Head of caudate nucleus (tissue), 42 donors: Measurements from ENCODE around the gene NECTIN1.

Experiments
- DNase-seq, 42 donors: peaks; one replicate each; pipeline versions ENCODE4 v3.0.0 to v3.0.0-alpha.2; 2020 to 2021; ENCODE audit warnings: mixed read lengths in 7 of 42
- intact Hi-C: fragments of 100-400 bp; cut with DNase I; formaldehyde crosslinking; loops from one replicate; pipeline ENCODE4 v1.15.0; 2022

Gene NECTIN1

GRCh38 chr11:119739021-119739703, 10.2 kb upstream of the NECTIN1 start:
- intact Hi-C loops: loop anchor here (10.0 kb wide), 1 partner anchor 276 kb away; no protein-coding TSS in a partner anchor
- DNase-seq: no peak

- intact Hi-C loops: loop anchor here (10.0 kb wide), 1 partner anchor 277 kb away; no protein-coding TSS in a partner anchor
- DNase-seq: peak in 12 of 42 donors; percentile 20 to 68 (median 42)
Observed at GRCh38 chr11:119738059-119738439, 9.0 kb upstream of the NECTIN1 start.

- no peak for DNase-seq
- intact Hi-C loops: loop anchor here (10.0 kb wide), 1 partner anchor 277 kb away; no protein-coding TSS in a partner anchor
Observed at GRCh38 chr11:119737366-119738058, 8.5 kb upstream of the NECTIN1 start.

- intact Hi-C loops: loop anchor here (10.0 kb wide), 1 partner anchor 280 kb away; no protein-coding TSS in a partner anchor
- DNase-seq: no peak
Observed at GRCh38 chr11:119734788-119735187, 5.8 kb upstream of the NECTIN1 start.

GRCh38 chr11:119730789-119731386, 1.9 kb upstream of the NECTIN1 start:
- intact Hi-C loops: loop anchor here (10.0 kb wide), 1 partner anchor 284 kb away; no protein-coding TSS in a partner anchor
- peak in 34 of 42 donors; percentile 25 to 81 (median 64) for DNase-seq

- intact Hi-C loops: loop anchor here (2.0 to 10.0 kb wide), 4 partner anchors 63 to 377 kb away; no protein-coding TSS in a partner anchor
- DNase-seq: peak in 41 of 42 donors; percentile 32 to 84 (median 64)
Observed at GRCh38 chr11:119729951-119730613, 1.1 kb upstream of the NECTIN1 start.

- intact Hi-C loops: loop anchor here (2.0 to 5.0 kb wide), 3 partner anchors 63 to 378 kb away; no protein-coding TSS in a partner anchor
Observed at GRCh38 chr11:119729581-119729927, 554 bp upstream of the NECTIN1 start.

GRCh38 chr11:119728211-119728626, 781 bp downstream of the NECTIN1 start:
- intact Hi-C loops: loop anchor here (2.0 to 5.0 kb wide), 3 partner anchors 61 to 379 kb away; no protein-coding TSS in a partner anchor
- peak in 2 of 42 donors; percentile 24 to 51 for DNase-seq

More at GRCh38 chr11:119729581-119729927, 554 bp upstream of the NECTIN1 start:
- DNase-seq: peak in 1 of 42 donors; percentile 30

DNA sequence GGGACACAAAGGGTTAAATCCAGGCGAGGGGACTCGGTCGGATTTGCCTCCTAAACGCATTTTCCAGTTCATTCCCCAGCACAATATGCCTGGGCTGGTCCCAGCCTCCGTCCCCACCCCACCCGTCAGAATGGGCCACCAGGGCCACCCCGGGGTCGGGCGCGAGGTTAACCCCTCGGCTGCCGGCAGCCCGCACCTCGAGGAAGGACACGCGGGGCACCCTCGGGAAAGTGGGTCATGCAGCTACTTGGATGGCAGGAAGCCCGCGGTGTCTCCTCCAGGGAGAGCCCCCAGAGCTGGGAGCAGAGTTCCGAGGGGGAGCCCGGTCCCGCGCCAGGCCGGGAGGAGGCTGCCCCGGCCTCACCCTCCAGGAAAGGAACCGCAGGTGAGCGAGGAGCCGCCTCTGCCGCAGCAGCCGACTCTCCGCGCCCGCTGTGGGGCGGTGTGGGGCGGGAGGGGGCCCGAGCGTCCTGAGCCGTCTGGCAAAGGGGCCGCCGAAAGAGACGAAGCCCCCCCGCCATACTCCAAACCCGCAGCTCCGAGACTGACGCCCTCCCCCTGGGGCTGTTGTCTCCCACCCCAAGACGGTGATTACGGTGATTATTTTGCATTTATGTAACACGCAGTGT, 1.4 kb downstream of the NECTIN1 start:
- DNase-seq: peak in 33 of 42 donors; percentile 30 to 71 (median 49)
- intact Hi-C loops: loop anchor here (2.0 to 5.0 kb wide), 3 partner anchors 61 to 380 kb away; no protein-coding TSS in a partner anchor

DNA sequence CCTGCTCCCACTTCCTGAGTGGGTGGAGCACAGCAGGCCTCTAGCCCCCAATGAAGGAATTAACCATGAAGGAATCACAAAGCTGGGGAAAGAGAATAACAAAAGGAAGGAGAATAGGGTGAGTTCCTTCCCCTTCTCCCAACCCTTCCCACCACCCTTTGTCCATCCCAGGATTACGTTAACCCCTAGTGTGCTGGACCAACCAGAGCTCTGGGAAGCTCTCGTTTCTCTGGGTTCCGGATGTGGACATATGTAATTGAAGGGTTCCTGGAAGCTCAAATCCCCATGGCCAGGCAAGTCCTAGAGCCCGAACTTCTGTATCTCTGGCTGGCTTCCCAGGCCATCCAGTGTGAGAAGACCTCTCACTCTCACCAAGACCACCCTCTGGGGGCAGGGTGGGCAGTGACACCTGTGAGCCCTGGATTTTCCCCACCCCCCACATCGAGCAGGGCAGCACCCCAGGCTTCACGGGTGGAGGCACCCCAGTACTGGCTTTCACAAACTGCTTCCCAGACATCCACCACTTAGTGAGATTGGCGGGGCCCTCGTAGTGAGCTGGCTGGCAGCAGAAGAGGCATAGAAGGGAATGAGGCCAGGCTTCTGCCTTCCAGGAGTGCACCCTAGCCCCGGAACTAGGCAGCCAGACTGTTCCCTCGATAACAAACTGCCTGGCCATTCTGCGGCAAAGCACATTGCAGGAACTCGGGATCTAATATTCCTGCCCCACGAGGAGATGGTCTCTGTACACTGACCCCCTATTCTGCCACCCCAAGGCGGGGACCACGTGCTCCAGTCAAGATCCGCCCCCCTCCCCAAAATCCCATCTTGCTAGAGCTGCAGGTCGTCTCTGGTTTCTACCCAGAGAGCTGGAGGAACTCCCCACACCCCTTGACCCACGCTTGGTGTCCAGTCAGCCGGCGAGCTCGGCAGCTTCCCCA, 2.1 kb downstream of the NECTIN1 start:
- no peak for DNase-seq
- intact Hi-C loops: loop anchor here (5.0 kb wide), 2 partner anchors 245 to 380 kb away; no protein-coding TSS in a partner anchor

GRCh38 chr11:119726150-119726553, 2.8 kb downstream of the NECTIN1 start:
- no peak for DNase-seq
- intact Hi-C loops: loop anchor here (5.0 kb wide), 2 partner anchors 244 to 381 kb away; no protein-coding TSS in a partner anchor

DNA sequence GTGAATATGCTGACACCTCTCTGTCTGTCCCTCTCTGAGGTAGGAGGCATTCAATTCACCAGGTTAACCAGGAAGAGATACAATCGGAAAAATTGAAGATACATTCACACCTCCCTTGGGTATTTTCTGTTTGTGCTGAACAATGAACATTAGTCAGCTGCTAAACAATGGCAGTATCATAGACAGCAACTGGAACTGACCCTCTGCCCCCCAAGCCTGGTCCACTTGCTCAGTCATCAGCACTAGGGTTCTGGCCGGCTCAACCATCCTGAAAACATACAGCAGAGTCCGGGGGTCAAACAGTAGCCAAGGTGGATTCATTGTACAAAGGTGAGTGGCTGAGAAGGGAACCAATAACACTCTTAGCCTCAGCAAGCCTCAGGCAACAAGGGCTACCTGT, 4.0 kb downstream of the NECTIN1 start:
- DNase-seq: peak in 2 of 42 donors; percentile 40 to 57
- intact Hi-C loops: loop anchor here (5.0 kb wide), 2 partner anchors 243 to 382 kb away; no protein-coding TSS in a partner anchor

GRCh38 chr11:119723952-119724325, 5.1 kb downstream of the NECTIN1 start:
- no peak for DNase-seq
- intact Hi-C loops: no loop called here

DNA sequence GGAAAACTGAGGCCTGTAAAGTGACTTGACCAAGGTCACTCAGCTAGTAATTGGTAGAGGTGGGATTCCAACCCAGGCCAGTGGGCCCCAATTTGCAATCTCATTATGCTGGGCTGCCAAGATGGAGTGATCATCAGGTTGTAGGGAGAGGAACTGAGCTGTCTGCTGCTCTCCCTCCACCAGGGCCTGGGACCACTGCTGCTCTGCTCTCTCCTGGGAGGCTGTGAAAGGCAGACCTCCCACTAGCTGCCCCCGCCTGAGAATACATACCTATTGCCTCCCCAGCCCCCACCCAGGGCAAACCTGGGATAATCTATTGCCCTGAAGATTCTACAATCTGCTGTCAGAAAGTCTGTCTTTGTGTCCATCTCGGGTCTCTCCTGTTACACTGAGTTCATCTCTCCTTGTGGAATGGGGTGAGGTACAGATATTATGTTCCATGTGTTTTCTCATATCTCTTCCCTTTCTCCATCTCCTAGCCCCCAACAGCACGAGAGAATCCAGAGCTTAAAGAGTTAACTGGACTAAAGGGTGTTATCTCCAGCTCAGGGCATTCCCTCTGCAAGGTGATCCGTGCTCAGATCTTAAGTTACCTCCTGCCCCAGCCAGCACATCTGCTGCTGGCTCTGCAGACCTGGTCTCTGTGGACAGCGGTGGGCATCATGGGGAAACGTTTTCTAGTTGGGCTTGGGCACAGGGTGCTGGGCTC, 5.6 kb downstream of the NECTIN1 start:
- intact Hi-C loops: no loop called here

DNA sequence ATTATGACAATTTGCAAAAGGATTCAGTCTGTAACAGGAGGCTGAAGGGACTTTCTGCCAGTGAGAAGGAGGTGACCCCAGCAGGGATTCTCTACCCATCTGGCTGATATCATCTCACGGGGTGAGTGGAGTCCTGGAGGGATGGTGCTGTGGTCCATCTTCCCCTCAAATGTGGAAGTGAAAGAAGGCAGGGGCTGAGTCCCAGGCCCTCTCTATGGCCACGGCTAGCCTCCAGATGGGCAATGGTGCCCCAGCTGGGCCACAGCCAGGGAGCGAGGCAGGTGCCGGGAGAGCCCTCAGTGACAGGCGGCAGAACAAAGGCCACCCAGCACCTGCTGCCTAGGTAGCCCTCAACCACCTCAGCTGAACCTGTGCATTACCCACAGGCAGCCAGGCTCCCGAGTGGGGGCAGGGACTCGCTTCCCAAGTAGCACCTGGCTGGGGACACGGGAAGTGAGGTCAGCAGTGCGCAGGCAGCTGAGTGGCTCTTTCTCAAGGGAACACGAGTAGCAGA, 6.7 kb downstream of the NECTIN1 start:
- intact Hi-C loops: no loop called here
- DNase-seq: no peak

More for the DNA sequence above, 5.6 kb downstream of the NECTIN1 start:
- DNase-seq: no peak
